ENCODE data around the gene DOHH. TPM values are rescaled to one million over a fixed set of nuclear protein-coding genes. Genes with fewer than 3 reads are reported as not detected.

The DOHH gene
- total and polyA plus RNA-seq, 9 of the 15 experiments (the other 6 are each of a cell fraction or from before 2014, with no cell fraction given), result 0.14 to 47.2 (median 5.1) TPM

DNA sequence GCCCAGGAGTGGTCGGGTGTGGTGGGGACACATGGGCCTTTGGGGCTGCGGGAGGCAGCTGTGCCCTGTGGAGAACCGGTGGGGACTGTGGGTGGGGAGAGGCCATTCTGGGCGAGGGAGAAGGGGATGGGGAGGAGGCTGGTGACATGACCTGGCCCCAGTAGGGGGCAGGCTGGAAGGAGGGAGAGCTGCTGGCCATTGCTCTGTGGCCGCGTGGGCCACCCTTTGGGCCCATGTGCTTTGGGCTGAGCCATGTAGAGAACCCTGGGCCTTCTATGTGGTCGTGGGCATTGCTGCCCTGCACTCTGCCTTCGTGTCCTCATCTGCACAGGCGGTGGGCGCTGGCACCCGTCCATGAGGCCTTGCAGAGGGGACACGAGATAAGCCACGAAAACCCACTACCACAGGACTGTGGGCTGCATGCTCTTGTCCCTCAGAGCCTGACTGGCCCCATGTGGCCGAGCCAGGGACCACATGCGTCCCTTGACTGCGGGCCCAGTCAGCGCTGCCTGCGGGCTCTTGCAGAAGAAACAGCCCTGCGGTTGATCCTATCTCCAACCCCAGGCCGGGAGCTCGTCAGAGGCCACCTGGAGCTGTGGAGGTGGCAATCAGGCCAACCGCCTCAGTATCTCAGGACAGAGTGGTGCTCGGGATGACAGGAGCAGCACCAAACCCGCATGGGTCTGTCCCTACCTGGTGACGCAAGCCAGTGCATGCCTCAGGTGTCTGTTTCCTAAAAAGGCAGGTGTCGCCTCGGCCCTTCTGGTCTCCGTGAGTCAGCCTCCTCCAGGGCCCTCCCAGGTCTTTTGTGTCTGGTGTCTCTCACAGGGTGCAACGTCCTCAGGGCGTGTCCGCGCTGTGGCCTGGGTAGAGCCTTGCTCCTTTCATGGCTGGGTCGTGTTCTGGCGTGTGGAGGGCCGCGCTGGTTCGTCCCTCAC, 20.0 kb upstream of the DOHH start (continued):
- TF ChIP-seq, protein P1, sequence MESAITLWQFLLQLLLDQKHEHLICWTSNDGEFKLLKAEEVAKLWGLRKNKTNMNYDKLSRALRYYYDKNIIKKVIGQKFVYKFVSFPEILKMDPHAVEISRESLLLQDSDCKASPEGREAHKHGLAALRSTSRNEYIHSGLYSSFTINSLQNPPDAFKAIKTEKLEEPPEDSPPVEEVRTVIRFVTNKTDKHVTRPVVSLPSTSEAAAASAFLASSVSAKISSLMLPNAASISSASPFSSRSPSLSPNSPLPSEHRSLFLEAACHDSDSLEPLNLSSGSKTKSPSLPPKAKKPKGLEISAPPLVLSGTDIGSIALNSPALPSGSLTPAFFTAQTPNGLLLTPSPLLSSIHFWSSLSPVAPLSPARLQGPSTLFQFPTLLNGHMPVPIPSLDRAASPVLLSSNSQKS (CRISPR knock-in tag; IDR thresholded peaks at IDR 0.05), result no peak
- TF ChIP-seq, protein P2, sequence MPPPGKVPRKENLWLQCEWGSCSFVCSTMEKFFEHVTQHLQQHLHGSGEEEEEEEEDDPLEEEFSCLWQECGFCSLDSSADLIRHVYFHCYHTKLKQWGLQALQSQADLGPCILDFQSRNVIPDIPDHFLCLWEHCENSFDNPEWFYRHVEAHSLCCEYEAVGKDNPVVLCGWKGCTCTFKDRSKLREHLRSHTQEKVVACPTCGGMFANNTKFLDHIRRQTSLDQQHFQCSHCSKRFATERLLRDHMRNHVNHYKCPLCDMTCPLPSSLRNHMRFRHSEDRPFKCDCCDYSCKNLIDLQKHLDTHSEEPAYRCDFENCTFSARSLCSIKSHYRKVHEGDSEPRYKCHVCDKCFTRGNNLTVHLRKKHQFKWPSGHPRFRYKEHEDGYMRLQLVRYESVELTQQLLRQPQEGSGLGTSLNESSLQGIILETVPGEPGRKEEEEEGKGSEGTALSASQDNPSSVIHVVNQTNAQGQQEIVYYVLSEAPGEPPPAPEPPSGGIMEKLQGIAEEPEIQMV (tag; conservative IDR thresholded peaks at IDR 0.05; ENCODE audit: low read depth), result 0 out of 2 replicates have a peak, but pooled peaks have one; percentile 29
- TF ChIP-seq, protein P3, sequence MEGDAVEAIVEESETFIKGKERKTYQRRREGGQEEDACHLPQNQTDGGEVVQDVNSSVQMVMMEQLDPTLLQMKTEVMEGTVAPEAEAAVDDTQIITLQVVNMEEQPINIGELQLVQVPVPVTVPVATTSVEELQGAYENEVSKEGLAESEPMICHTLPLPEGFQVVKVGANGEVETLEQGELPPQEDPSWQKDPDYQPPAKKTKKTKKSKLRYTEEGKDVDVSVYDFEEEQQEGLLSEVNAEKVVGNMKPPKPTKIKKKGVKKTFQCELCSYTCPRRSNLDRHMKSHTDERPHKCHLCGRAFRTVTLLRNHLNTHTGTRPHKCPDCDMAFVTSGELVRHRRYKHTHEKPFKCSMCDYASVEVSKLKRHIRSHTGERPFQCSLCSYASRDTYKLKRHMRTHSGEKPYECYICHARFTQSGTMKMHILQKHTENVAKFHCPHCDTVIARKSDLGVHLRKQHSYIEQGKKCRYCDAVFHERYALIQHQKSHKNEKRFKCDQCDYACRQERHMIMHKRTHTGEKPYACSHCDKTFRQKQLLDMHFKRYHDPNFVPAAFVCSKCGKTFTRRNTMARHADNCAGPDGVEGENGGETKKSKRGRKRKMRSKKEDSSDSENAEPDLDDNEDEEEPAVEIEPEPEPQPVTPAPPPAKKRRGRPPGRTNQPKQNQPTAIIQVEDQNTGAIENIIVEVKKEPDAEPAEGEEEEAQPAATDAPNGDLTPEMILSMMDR (IDR thresholded peaks at IDR 0.05 in 2 of 3, conservative IDR thresholded peaks at IDR 0.05 in 1 of 3; ENCODE audit: insufficient read depth in 2 of 3, low read depth in 1 of 3, low read length in 3 of 3), result peak; percentile 70 to 81 (median 72)
- TF ChIP-seq MCM3 (IDR thresholded peaks at IDR 0.05) (no peak), NFYB (IDR thresholded peaks at IDR 0.05; ENCODE audit: extremely low read depth, insufficient read length) (no peak), ESRRB (CRISPR knock-in tag; IDR thresholded peaks at IDR 0.05; ENCODE audit: borderline replicate concordance) (no peak), SIX5 (IDR thresholded peaks at IDR 0.05; ENCODE audit: borderline replicate concordance in 1 of 2, insufficient read depth in 1 of 2, low read depth in 1 of 2, low read length in 2 of 2) (no peak), GATAD2B (IDR thresholded peaks at IDR 0.05; ENCODE audit: borderline replicate concordance) (peak; percentile 87), ZEB2 (IDR thresholded peaks at IDR 0.05) (peak; percentile 97), TARDBP (IDR thresholded peaks at IDR 0.05) (0 out of 2 replicates have a peak, but pooled peaks have one; percentile 65)
- TF ChIP-seq, protein P4, sequence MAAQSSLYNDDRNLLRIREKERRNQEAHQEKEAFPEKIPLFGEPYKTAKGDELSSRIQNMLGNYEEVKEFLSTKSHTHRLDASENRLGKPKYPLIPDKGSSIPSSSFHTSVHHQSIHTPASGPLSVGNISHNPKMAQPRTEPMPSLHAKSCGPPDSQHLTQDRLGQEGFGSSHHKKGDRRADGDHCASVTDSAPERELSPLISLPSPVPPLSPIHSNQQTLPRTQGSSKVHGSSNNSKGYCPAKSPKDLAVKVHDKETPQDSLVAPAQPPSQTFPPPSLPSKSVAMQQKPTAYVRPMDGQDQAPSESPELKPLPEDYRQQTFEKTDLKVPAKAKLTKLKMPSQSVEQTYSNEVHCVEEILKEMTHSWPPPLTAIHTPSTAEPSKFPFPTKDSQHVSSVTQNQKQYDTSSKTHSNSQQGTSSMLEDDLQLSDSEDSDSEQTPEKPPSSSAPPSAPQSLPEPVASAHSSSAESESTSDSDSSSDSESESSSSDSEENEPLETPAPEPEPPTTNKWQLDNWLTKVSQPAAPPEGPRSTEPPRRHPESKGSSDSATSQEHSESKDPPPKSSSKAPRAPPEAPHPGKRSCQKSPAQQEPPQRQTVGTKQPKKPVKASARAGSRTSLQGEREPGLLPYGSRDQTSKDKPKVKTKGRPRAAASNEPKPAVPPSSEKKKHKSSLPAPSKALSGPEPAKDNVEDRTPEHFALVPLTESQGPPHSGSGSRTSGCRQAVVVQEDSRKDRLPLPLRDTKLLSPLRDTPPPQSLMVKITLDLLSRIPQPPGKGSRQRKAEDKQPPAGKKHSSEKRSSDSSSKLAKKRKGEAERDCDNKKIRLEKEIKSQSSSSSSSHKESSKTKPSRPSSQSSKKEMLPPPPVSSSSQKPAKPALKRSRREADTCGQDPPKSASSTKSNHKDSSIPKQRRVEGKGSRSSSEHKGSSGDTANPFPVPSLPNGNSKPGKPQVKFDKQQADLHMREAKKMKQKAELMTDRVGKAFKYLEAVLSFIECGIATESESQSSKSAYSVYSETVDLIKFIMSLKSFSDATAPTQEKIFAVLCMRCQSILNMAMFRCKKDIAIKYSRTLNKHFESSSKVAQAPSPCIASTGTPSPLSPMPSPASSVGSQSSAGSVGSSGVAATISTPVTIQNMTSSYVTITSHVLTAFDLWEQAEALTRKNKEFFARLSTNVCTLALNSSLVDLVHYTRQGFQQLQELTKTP (IDR thresholded peaks at IDR 0.05; ENCODE audit: low read depth in 1 of 2, partially characterized antibody in 2 of 2), result peak in 1 of 2 experiments; percentile 27
- TF ChIP-seq, protein P5, sequence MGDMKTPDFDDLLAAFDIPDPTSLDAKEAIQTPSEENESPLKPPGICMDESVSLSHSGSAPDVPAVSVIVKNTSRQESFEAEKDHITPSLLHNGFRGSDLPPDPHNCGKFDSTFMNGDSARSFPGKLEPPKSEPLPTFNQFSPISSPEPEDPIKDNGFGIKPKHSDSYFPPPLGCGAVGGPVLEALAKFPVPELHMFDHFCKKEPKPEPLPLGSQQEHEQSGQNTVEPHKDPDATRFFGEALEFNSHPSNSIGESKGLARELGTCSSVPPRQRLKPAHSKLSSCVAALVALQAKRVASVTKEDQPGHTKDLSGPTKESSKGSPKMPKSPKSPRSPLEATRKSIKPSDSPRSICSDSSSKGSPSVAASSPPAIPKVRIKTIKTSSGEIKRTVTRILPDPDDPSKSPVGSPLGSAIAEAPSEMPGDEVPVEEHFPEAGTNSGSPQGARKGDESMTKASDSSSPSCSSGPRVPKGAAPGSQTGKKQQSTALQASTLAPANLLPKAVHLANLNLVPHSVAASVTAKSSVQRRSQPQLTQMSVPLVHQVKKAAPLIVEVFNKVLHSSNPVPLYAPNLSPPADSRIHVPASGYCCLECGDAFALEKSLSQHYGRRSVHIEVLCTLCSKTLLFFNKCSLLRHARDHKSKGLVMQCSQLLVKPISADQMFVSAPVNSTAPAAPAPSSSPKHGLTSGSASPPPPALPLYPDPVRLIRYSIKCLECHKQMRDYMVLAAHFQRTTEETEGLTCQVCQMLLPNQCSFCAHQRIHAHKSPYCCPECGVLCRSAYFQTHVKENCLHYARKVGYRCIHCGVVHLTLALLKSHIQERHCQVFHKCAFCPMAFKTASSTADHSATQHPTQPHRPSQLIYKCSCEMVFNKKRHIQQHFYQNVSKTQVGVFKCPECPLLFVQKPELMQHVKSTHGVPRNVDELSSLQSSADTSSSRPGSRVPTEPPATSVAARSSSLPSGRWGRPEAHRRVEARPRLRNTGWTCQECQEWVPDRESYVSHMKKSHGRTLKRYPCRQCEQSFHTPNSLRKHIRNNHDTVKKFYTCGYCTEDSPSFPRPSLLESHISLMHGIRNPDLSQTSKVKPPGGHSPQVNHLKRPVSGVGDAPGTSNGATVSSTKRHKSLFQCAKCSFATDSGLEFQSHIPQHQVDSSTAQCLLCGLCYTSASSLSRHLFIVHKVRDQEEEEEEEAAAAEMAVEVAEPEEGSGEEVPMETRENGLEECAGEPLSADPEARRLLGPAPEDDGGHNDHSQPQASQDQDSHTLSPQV (IDR thresholded peaks at IDR 0.05), result peak; percentile 98
